Measurements from ENCODE around the gene CHCHD5.

DNA sequence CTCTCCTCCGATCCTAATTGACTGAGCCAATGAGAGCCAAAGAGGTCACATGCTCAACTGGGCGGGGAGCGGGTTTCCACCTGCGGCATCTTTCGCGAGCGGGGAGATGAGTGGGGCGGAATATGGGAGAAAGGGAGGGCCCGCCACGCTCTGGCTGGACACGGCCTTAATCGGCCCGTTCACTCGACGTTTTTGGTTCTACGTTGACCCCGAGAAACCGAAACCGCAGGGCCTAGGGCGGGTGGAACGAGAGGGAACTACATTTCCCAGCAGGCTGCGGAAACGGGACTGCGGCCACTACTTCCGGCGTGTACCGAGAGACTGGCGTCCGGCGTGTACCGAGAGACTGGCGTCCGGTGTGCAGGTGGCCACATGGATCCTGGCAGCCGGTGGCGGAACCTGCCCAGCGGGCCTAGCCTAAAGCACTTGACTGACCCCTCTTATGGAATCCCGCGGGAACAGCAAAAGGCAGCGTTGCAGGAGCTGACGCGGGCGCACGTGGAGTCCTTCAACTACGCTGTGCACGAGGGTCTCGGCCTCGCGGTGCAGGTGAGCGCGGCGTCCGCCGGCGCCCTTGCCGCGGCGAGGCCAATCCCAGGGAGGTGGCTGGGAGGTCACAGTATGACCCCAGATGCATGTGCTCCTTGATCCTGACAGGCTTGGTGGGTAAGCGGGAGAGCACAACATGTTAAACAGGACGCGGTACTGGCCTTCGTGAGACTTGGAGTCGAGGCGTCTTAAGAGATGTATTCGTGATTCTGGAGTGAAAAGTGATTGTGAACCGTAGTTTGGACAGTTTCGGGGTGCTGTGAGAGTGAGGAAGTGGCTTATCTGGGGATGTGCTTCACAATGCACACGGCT is 42.1 kb upstream of the CHCHD5 start, which contains the start of gene POLR1B:
- peak; percentile 33 to 36 for TF ChIP-seq POLR2AphosphoS5 (IDR thresholded peaks at IDR 0.05)
- TF ChIP-seq, protein P1, sequence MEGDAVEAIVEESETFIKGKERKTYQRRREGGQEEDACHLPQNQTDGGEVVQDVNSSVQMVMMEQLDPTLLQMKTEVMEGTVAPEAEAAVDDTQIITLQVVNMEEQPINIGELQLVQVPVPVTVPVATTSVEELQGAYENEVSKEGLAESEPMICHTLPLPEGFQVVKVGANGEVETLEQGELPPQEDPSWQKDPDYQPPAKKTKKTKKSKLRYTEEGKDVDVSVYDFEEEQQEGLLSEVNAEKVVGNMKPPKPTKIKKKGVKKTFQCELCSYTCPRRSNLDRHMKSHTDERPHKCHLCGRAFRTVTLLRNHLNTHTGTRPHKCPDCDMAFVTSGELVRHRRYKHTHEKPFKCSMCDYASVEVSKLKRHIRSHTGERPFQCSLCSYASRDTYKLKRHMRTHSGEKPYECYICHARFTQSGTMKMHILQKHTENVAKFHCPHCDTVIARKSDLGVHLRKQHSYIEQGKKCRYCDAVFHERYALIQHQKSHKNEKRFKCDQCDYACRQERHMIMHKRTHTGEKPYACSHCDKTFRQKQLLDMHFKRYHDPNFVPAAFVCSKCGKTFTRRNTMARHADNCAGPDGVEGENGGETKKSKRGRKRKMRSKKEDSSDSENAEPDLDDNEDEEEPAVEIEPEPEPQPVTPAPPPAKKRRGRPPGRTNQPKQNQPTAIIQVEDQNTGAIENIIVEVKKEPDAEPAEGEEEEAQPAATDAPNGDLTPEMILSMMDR (IDR thresholded peaks at IDR 0.05), result no peak
- peak in 1 of 4 donors; percentile 51 for TF ChIP-seq POLR2A (IDR thresholded peaks at IDR 0.05)
- peak in 1 of 4 donors; percentile 10 for TF ChIP-seq EP300 (IDR thresholded peaks at IDR 0.05)
